ENCODE measurements around the gene SHOC2.

The SHOC2 gene

GRCh38 chr10:110919349-110919931, at the start of gene SHOC2:
SHOC2 (plus strand) TSS chr10:110919604; CDS start chr10:110964359, 44,755 bp downstream.
- TF ChIP-seq CTCF (conservative IDR thresholded peaks at IDR 0.05; ENCODE audit: low read depth, low read length): peak; percentile 40
- H3K4me3 ChIP-seq (ENCODE audit: low read length): peak within 1 kb of the TSS; percentile 91
- no peak for DNase-seq (ENCODE audit: low read depth)

- DNase-seq (ENCODE audit: low read depth): no peak
- H3K4me3 ChIP-seq (ENCODE audit: low read length): no peak overlapping the region
- TF ChIP-seq CTCF (conservative IDR thresholded peaks at IDR 0.05; ENCODE audit: low read depth, low read length): no peak
Observed at GRCh38 chr10:110870823-110871297, 48.5 kb upstream of the SHOC2 start.

GRCh38 chr10:110871298-110872084, 47.9 kb upstream of the SHOC2 start, which contains the start of gene PDCD4:
PDCD4 (plus strand) TSS chr10:110871928; CDS start chr10:110876028, 4,100 bp downstream.
- TF ChIP-seq CTCF (conservative IDR thresholded peaks at IDR 0.05; ENCODE audit: low read depth, low read length): no peak
- DNase-seq (ENCODE audit: low read depth): peak; percentile 89
- H3K4me3 ChIP-seq (ENCODE audit: low read length): peak within 1 kb of the TSS; percentile 76

GRCh38 chr10:110872145-110872983, 47.0 kb upstream of the SHOC2 start:
- peak overlapping the region; percentile 76 for H3K4me3 ChIP-seq (ENCODE audit: low read length)
- DNase-seq (ENCODE audit: low read depth): no peak
- TF ChIP-seq CTCF (conservative IDR thresholded peaks at IDR 0.05; ENCODE audit: low read depth, low read length): peak; percentile 27

- no peak for DNase-seq (ENCODE audit: low read depth)
- H3K4me3 ChIP-seq (ENCODE audit: low read length): peak overlapping the region; percentile 76
- no peak for TF ChIP-seq CTCF (conservative IDR thresholded peaks at IDR 0.05; ENCODE audit: low read depth, low read length)
Observed at GRCh38 chr10:110872984-110873923, 46.1 kb upstream of the SHOC2 start.

GRCh38 chr10:110873951-110874350, 45.5 kb upstream of the SHOC2 start:
- H3K4me3 ChIP-seq (ENCODE audit: low read length): peak overlapping the region; percentile 76
- TF ChIP-seq CTCF (conservative IDR thresholded peaks at IDR 0.05; ENCODE audit: low read depth, low read length): no peak
- no peak for DNase-seq (ENCODE audit: low read depth)
